GM18505 (cell line): ENCODE measurements around the gene TMEM171.

Source experiments
- ATAC-seq: cut with Tn5 transposase; IDR thresholded peaks from one replicate; pipeline ENCODE4 v1.9.1; 2021; ENCODE audit not compliant: unreplicated experiment
- POLR2A ChIP-seq: IDR thresholded peaks from 4 replicates; pipeline ENCODE4 v1.6.1; 2011; ENCODE audit warnings: borderline replicate concordance; ENCODE audit not compliant: insufficient read depth, insufficient read length; ENCODE audit errors: extremely low read depth

TMEM171 gene

GRCh38 chr5:73151766-73152410 lies 31.5 kb downstream of the TMEM171 start:
- TF ChIP-seq POLR2A: no peak
- no peak for ATAC-seq

GRCh38 chr5:73152411-73153388 lies 32.3 kb downstream of the TMEM171 start:
- no peak for TF ChIP-seq POLR2A
- no peak for ATAC-seq

- ATAC-seq: no peak
- TF ChIP-seq POLR2A: no peak
These were observed 33.1 kb downstream of the TMEM171 start for GRCh38 chr5:73153513-73153912.

GRCh38 chr5:73154208-73155006 lies 34.0 kb downstream of the TMEM171 start:
- ATAC-seq: no peak
- TF ChIP-seq POLR2A: no peak

GRCh38 chr5:73155271-73156222 lies 35.2 kb downstream of the TMEM171 start:
- TF ChIP-seq POLR2A: no peak
- no peak for ATAC-seq

- no peak for TF ChIP-seq POLR2A
- no peak for ATAC-seq
These were observed 37.3 kb downstream of the TMEM171 start for GRCh38 chr5:73157414-73158303.

GRCh38 chr5:73158313-73158712 lies 37.9 kb downstream of the TMEM171 start:
- TF ChIP-seq POLR2A: no peak
- ATAC-seq: no peak

GRCh38 chr5:73160239-73160671 lies 39.9 kb downstream of the TMEM171 start:
- TF ChIP-seq POLR2A: no peak

GRCh38 chr5:73170522-73170921 lies 50.1 kb downstream of the TMEM171 start:
- ATAC-seq: no peak
- no peak for TF ChIP-seq POLR2A

More at GRCh38 chr5:73160239-73160671, 39.9 kb downstream of the TMEM171 start:
- ATAC-seq: peak; percentile 71

GRCh38 chr5:73171495-73171894 lies 51.1 kb downstream of the TMEM171 start:
- no peak for TF ChIP-seq POLR2A
- ATAC-seq: no peak

- TF ChIP-seq POLR2A: no peak
- no peak for ATAC-seq
These were observed 52.6 kb downstream of the TMEM171 start, which contains the start of gene TMEM174 for GRCh38 chr5:73172951-73173350. TSS of gene TMEM174 (plus strand) at chr5:73173193. CDS start at chr5:73173244, 51 bp downstream.
